EH (cell line): ENCODE measurements around the gene COX19.
A peak's percentile ranks its signal among the peaks of the same experiment; 100 is the strongest.
"Not testable (repeated sequence)": the region's sequence is repeated elsewhere in the genome, so short reads cannot be mapped to it uniquely, and the experiment has no call there.

ENCODE experiments used
- DNase-seq: peaks from one replicate; pipeline ENCODE4 v3.0.0-alpha.2; 2015; ENCODE audit warnings: low read depth

The COX19 gene

GRCh38 chr7:944744-945143, 30.6 kb downstream of the COX19 start:
- no peak for DNase-seq

DNA sequence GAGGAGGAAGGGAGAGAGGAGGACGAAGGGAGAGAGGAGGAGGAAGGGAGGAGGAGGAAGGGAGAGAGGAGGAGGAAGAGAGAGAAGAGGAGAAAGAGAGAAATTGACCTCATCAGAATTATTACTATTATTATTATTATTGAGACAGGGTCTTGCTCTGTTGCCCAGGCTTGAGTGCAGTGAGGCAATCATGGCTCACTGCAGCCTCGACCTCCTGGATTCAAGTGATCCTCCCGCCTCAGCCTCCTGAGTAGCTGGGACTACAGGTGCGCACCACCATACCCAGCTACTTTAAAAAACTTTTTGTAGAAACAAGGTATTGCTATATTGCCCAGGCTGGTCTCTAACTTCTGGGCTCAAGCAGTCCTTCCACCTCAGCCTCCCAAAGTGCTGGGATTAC, 31.6 kb downstream of the COX19 start:
- DNase-seq: not testable (repeated sequence)

DNA sequence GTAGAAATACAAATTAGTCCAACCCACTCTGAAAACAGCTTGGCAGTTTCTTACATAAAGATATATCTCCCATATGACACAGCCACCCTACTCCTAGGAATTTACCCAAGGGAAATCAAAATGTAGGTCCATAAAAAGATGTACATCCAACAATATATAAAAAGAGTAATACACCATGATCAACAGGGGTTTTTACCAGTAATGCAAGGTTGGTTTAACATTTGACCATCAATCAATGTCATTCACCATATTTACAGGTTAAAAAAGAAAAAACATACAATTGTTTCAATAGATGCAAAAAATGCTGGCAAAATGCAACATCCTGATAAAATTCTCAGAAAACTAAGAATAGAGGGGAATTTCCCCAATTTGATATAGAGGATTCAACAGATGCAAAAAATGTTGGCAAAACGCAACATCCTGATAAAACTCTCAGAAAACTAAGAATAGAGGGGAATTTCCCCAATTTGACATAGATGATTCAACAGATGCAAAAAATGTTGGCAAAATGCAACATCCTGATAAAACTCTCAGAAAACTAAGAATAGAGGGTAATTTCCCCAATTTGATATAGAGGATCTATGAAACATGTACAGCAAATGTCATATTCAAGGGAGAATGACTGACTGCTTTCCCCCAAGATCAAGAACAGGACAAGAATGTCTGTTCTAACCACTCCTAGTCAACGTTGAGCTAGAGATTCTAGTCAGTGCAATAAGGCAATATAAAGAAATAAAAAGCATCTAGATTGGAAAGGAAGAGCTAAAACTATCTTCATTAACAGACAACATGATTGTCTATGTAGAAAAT, 34.5 kb downstream of the COX19 start:
- no peak for DNase-seq

DNA sequence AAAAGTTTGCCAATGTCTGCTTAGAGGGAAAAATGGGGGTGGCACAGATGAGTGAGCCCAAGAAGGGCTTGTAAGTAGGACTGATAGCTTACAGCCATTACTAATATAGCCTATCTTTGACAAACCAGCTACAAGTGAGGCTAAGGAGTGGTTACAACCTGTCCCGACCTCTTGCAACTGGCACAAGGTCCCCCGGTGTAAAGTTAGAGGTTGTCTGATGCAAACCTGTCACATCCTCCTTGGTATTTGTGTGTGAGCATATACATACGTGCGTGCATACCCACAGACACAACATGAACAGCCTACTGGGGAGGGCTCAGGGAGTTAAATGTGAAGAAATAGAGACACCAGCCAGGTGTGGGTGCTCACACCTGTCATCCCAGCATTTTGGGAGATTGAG, 35.5 kb downstream of the COX19 start:
- no peak for DNase-seq

GRCh38 chr7:938546-939185, 36.7 kb downstream of the COX19 start:
- DNase-seq: no peak

DNA sequence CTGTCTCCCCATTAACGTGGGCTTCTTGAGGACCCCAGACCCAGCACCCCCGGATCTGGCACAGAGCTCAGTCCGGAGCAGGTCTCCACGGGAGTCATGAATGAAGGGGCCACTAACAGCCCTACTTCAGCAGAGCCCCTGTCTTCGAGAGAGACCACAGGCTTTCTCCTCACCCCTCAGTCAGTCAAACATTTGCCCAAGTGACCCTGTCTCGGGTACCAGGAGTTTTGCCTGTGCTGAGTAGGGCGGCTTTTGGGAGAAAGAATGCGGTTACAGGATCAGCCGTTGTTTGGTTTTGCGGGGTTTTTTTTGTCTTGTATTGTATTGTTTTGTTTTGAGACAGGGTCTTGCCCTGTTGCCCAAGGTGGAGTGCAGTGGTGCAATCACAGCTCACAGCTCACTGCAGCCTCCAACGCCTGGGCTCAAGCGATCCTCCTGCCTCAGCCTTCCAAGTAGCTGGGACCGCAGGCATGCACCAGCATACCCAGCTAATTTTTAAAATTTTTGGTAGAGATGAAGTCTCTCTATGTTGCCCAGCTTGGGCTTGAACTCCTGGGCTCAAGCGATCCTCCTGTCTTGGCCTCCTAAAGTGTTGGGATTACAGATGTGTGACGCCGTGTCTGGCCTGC, 37.4 kb downstream of the COX19 start:
- DNase-seq: no peak

DNA sequence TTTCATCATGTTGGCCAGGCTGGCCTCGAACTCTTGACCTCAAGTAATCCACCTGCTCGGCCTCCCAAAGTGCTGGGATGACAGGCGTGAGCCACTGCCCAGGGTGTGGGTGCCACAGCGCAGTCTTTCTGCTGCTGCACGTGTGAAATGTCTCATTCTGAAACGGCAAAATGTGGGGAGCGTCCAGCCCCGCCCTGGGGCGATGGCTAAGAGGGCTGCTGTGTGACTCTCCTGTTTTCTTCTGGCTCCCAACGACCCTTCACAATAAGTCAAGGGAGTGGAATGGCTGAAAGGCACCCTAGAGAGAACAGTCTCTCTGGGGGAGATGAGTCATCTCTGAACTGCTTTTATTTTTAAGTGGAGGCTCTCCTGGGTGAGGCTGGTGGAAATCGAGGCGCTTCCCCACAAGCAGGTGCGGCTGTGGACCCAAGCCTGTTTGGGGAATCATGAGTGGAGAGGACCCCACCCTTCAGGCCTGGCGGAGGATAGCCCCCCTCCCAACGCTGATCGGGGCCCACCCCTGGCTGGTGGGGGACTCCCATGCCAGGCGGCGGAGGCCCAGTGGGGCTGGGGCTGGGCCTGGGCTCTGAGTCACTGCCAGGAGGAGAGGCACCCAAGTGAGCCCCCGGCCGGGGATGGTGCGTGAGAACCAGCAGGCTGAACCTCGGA, 38.8 kb downstream of the COX19 start:
- DNase-seq: peak; percentile 51

DNA sequence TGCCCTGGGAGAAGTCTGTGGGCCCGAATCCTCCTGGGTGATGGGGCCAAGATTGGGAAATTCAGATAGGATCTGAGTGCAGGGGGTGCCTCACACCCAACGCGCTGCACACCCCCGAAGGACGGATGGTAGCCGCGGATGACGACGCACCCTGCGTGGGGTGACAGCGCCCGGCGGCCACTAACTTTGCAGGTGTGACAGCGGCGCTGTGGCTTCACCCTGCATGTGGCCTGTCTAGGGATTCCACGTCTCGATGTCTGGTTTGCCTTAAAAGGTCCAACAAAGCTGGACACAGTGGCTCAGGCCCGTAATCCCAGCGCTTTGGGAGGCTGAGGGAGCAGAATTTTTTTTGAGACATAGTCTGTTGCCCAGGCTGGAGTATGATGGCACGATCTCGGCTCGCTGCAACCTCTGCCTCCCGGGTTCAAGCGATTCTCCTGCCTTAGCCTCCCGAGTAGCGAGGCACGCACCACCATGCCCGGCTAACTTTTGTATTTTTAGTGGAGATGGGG, 39.4 kb downstream of the COX19 start:
- DNase-seq: no peak

- no peak for DNase-seq
Observed at GRCh38 chr7:935164-935873, 40.0 kb downstream of the COX19 start.

DNA sequence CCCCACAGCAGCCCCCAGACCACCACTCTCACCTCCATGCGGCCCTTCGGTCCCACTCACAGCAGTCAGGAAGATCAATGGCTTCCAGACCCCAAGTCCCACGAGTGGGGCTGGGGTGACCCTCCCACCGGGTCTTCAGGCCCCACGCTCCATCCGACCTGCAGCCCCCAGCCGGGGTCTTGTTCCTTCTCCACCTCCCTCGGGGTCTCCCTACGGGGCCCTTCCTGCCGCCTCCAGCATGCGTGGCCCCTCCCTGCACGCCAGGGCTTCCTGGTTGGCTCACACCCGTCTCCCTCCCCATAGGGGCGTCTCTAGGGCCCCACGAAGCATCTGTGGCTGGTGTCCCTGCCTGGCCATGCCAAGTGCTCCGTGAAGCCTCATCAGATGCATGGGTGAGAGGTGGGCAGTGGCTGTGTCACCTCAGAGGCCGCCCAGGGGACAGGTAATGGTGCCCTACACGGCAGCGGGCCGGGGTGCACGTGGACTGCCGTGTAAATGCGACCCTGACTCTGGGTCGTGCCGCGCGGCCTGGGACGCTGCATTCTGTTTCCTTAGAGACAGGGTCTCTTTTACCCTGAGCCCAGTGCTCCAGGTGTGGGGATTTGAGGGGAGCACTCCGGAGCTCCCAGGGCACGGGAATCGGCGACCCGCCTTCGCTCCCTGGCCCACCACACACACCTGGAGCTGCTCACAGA, 40.7 kb downstream of the COX19 start:
- DNase-seq: no peak

DNA sequence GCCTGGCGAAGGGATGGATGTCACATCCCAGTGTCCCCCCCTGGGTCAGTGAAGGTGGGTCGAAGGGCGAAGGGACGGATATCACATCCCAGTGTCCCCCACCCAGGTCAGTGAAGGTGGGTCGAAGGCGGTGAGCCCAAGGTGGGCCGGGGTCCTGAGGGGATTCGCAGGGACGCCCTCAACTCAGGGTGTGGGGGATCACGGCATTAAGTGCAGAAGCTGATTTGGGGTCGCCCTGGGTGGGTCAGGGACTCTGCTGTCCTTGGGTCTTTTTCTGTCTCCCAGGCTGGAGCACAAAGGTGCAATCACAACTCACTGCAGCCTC, 42.7 kb downstream of the COX19 start:
- no peak for DNase-seq

DNA sequence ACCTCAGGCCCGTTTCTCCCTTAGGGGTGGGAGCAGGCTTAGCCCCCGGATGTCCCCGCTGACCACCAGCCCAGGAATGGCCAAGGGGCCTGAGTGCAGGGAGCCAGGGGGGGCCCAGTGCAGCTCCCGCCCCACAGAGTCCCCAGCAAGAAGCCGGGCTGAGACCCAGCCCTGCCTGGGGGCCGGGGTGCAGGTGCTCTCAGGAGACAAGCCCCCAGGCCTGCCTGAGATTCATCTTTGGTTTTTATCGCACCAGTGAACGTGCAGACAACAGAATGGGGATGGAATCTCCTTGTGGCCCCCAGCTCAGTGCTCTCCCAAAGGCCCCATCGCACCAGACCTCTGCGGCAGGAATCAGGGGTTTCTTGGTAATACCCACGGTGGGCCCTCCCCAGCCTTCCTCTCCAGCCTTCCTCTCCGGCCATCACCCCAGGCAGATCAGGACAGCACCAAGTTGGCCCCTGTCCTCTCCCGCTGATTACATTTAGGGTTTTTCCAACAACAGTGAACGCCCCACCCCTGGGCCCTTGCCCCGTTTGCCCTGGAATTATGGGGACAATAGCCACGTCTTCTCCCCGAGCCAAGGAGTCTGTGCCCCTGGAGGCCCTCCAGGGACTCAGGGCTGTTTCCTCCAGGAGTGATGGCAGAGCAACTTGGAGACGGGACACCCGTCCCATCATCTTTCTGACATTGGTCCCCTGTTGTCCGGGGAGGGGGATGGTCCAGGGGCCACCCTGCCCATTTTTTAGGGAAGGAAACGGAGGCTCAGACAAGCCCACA, 43.3 kb downstream of the COX19 start:
- no peak for DNase-seq

DNA sequence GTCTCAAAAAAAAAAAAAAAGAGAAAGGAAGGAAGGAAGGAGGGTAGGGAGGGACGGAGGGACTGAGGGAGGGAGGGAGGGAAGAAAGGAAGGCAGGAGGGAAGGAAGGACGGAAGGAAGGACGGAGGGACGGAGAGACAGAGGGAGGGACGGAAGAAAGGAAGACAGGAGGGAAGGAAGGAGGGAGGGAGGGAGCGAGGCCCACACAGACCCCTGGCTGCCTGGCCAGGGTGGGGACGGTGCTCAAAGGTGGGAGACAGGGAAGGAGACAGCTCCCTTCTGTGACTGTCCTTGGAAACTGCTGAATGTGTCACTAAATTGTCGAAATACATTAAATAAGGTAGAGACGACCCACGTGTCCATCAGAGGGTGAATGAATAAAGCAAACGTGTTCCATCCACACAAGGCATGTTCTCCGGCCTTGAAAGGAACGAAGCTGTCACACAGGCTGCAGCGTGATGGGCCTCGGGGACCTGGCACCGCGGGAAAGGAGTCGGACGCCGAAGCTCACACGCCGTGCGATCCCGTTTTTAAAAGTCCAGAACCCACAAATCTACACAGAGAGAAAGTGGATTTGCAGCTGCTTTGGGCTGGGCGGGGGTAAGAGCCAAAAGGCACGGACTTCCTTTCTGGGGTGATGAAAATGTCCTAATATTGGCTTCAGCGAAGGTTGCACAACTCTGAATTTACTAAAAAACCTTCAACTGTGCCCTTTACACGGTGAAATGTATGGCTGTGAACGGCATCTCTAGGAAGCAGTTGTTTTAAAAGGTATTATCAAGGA, 44.2 kb downstream of the COX19 start:
- DNase-seq: no peak

- no peak for DNase-seq
Observed at GRCh38 chr7:929311-929711, 46.0 kb downstream of the COX19 start.

DNA sequence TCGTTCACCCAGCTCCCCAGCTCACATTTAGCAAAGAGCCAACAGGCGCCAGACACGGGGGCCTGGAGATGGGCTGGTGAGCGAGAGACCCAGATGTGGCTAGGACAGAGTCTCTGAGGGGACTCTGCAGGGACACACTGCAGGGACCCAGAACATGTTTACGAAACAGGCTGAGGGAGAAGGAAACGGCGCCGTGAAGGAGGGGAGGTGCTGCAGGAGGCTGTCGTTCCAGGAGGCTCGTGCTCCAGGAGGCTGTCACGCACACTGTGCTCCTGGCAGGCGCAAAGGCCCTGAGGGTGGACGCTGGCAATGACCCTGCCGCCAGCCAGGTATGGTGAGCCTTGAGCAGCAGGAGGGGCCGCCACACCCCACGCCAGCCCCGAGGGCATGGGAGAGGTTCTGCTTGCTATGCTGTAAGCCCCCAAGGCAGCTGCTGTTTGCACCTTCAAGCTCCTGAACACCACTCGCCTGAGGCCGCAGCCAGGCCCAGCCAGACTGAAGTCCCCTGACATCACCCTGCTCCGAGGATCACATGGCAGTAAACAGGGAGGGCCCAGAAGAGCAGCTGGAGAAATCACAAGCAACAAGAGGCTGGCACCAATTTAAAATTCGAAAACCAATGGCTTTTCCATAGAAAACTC, 48.2 kb downstream of the COX19 start:
- no peak for DNase-seq

DNA sequence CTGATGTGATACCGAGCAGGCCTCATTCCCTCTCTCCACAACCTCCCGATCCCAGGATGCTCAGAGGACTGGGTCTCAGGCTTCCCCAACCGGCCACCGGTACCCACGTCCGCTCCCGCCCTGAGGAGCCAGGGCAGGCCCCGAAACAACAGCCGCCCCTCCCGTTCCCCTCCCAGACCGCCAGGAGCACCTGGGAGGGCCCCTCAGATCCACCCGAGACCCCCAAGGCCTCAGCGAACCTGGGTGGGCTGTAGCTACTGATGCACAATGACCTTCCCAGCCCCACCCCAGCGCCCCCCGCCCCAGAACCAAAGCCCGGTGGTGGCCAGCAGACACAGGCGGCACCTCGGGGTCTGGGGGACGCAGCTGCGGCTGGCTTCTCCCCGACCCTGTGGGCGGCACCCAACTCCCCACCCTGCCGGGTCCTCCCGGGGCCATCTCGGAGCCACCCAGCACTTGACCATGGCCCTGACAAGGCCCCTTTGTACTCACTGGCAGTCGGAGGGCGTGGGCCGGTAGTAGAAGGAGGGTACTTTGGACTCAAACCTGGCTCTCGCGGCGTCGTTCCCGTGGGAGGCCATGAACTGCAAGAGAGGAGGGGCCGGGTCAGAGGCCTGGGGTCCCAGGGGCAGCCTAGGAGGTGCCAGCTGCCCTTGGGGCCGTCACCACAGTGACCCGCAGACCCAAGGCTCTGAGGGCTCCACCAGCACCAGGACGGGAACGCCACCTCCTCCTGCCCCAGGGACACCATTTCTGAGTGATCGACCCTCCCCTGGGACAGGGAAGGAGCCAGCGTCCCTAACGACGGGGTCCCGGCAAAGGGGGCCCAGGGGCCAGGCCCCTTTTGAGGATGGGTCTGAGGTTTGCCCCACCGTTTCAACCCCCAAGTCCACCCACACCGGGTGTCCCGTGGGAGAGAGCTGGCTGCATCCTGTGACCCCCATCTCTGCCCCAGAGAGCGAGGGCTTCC, 49.0 kb downstream of the COX19 start:
- DNase-seq: no peak

DNA sequence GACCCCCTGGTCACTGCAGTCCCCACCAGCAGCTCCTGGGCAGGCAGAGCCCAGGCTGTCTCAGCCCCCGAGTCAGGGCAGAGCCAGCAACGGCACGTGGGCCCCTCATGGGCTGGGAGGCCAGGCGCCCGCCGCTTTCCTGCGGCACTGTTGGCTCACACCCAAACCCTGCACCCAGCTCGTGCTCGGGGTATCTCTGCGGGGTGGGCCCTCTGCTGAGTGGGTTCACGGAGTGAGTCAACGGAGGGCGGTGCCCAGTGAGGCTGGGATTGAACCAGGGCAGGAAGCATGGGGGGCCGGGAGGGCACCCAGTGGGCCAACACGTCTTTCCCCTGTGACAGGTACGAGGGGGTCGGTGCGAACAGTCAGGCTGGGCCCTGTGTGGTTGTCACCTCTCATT, 49.7 kb downstream of the COX19 start:
- no peak for DNase-seq
